K562 (cell line): ENCODE data around the gene GUCY1A2. TPM values are rescaled to one million over a fixed set of nuclear protein-coding genes. Genes with fewer than 3 reads are reported as not detected.

ENCODE experiments used
- ATAC-seq: fragments of 200-7000 bp; cut with Tn5 transposase; 3 replicates; pipeline ENCODE4 v1.9.1; 2020; ENCODE audit warnings: moderate library complexity
- BruUV-seq: library from RNA; stranded (reverse); fragments of 400-500 nt; replicated peaks from 2 replicates; lab custom pipeline; 2021; lab: Mats Ljungman, UMichigan
- CTCF ChIA-PET: fragments of 300-600 bp; formaldehyde crosslinking; extraction: SDS; loops from one replicate; lab custom pipeline; 2021; ENCODE audit warnings: low intra/inter-chr PET ratio; lab: Yijun Ruan, JAX
- POLR2A ChIA-PET: fragments of 300-600, 350-650 bp; sonication (Branson Sonifier 250); formaldehyde crosslinking; extraction: SDS; loops from one replicate; lab custom pipeline; 2021; ENCODE audit warnings: antibody characterized with exemption, inconsistent platforms; lab: Yijun Ruan, JAX
- DNase-seq, 4 experiments: peaks; one replicate each; pipeline versions ENCODE4 v3.0.0 to v3.0.0-alpha.2; 2011 to 2018; ENCODE audit warnings: low spot score in 3 of 4, mixed read lengths in 3 of 4; ENCODE audit errors: extremely low read depth in 1 of 4
- FAIRE-seq: peaks from 2 replicates; lab custom pipeline; 2011; peaks lifted over from hg19 to GRCh38; lab: Jason Lieb, UNC
- H2AFZ ChIP-seq: 2 replicates; pipeline ENCODE4 v1.6.0; 2011; ENCODE audit warnings: low read depth, low read length, control low read depth, inconsistent platforms
- H3K27ac ChIP-seq: fragments of 200-600 bp; 3 replicates; pipeline ENCODE4 v1.8.0; 2011; ENCODE audit warnings: low read depth, mild to moderate bottlenecking, control low read depth, inconsistent platforms, low read length, moderate library complexity, mixed read lengths; ENCODE audit errors: extremely low read depth
- H3K27me3 ChIP-seq, 2 experiments: fragments of 300-600 bp in 1 of 2; 2 replicates in 1 of 2; 3 replicates in 1 of 2; pipeline versions ENCODE4 v1.6.0 to v1.8.0; 2011; ENCODE audit warnings: inconsistent platforms in 2 of 2, low read length in 2 of 2, mild to moderate bottlenecking in 1 of 2, mixed read lengths in 1 of 2, moderate library complexity in 1 of 2; ENCODE audit not compliant: control insufficient read depth in 2 of 2, insufficient read depth in 2 of 2
- H3K36me3 ChIP-seq: fragments of 300-600 bp; 3 replicates; pipeline ENCODE4 v1.8.0; 2011; ENCODE audit warnings: mild to moderate bottlenecking, low read length, inconsistent platforms; ENCODE audit not compliant: control insufficient read depth, insufficient read depth
- H3K4me1 ChIP-seq, 2 experiments: fragments of 200-600 bp in 1 of 2; replicated peaks in 1 of 2; 2 replicates in 1 of 2; 3 replicates in 1 of 2; pipeline versions ENCODE4 v1.5.1 to v1.8.0; 2011; ENCODE audit warnings: inconsistent platforms in 2 of 2, low read length in 2 of 2, mild to moderate bottlenecking in 1 of 2, mixed read lengths in 1 of 2, moderate library complexity in 1 of 2; ENCODE audit not compliant: control insufficient read depth in 2 of 2, insufficient read depth in 2 of 2
- H3K4me2 ChIP-seq: 2 replicates; pipeline ENCODE4 v1.6.1; 2011; ENCODE audit warnings: low read length, control low read depth, inconsistent platforms, mixed read lengths; ENCODE audit not compliant: insufficient read depth
- H3K4me3 ChIP-seq: fragments of 200-600 bp; sonication (generic), shearing (Covaris generic); 2 replicates; pipeline ENCODE4 v1.5.1; 2016; ENCODE audit warnings: control low read depth, inconsistent platforms
- H3K79me2 ChIP-seq: fragments of 200-600 bp; 3 replicates; pipeline ENCODE4 v1.8.0; 2011; ENCODE audit warnings: low read length, inconsistent platforms; ENCODE audit not compliant: control insufficient read depth, insufficient read depth
- H3K9ac ChIP-seq, 2 experiments: 2 replicates each; pipeline versions ENCODE4 v1.6.0 to v1.6.1; 2011; ENCODE audit warnings: low read depth in 2 of 2, low read length in 2 of 2, control low read depth in 1 of 2, inconsistent platforms in 1 of 2, mild to moderate bottlenecking in 1 of 2, mixed read lengths in 1 of 2; ENCODE audit not compliant: insufficient read depth in 1 of 2
- H3K9me1 ChIP-seq: one replicate; pipeline ENCODE4 v1.6.0; 2011; ENCODE audit warnings: inconsistent platforms, mild to moderate bottlenecking, low read length, moderate library complexity; ENCODE audit not compliant: control insufficient read depth, insufficient read depth
- H3K9me3 ChIP-seq: replicated peaks from 2 replicates; pipeline ENCODE4 v1.5.1; 2011; ENCODE audit warnings: low read depth, low read length, inconsistent platforms; ENCODE audit not compliant: control insufficient read depth, insufficient read depth
- H4K20me1 ChIP-seq: replicated peaks from 2 replicates; pipeline ENCODE4 v1.6.1; 2011; ENCODE audit warnings: low read length, inconsistent platforms, mixed read lengths; ENCODE audit not compliant: control insufficient read depth, insufficient read depth
- BACH1 ChIP-seq: fragments of 200-800 bp; sonication (Bioruptor generic); IDR thresholded peaks from 2 replicates; pipeline ENCODE4 v1.6.1; 2016; ENCODE audit warnings: missing genetic modification characterization, missing compliant biosample characterization
- BCOR ChIP-seq: fragments of 450-650 bp; IDR thresholded peaks from 2 replicates; pipeline ENCODE4 v1.6.1; 2016
- PRMT5 ChIP-seq: sonication (generic); formaldehyde crosslinking; IDR thresholded peaks from 2 replicates; pipeline ENCODE4 v1.5.0; 2020; ENCODE audit warnings: missing genetic modification reagents
- RNF2 ChIP-seq: sonication (generic); IDR thresholded peaks from 2 replicates; pipeline ENCODE4 v1.6.1; 2016
- ZNF584 ChIP-seq: fragments of 200-800 bp; sonication (Bioruptor generic); IDR thresholded peaks from 2 replicates; pipeline ENCODE4 v1.6.1; 2016; ENCODE audit warnings: low read depth, mild to moderate bottlenecking, missing genetic modification characterization, missing compliant biosample characterization
- ZNF778 ChIP-seq: fragments of 450-650 bp; formaldehyde crosslinking; IDR thresholded peaks from 2 replicates; pipeline ENCODE4 v1.4.0; 2020; ENCODE audit warnings: mild to moderate bottlenecking, moderate library complexity
- WGBS: fragments of 100-300 bp; shearing (Covaris generic); methylation state at CpG from one replicate; pipeline ENCODE4 v1.1.6; 2016; ENCODE audit warnings: low coverage, mixed read lengths; ENCODE audit not compliant: insufficient coverage; ENCODE audit errors: missing lambda C conversion rate; 5-methylcytosine and 5-hydroxymethylcytosine counted together
- in situ Hi-C: fragments of 300-500 bp; cut with MboI; formaldehyde crosslinking; loops from 4 replicates; pipeline ENCODE4 v1.15.0; 2018; ENCODE audit warnings: inconsistent platforms, mixed read lengths
- intact Hi-C: fragments of 100-400 bp; cut with micrococcal nuclease; formaldehyde crosslinking; loops from 2 replicates; pipeline ENCODE4 v1.14.2; 2022
- polyA plus RNA-seq, 8 experiments: library from polyadenylated mRNA; depleted of rRNA in 4 of 8; stranded (reverse) in 5 of 8; unstranded in 3 of 8; fragments of >200 nt; fragmentation: Nextera tagmentation in 2 of 8; fragmentation: Illumina TruSeq in 1 of 8; extraction: Ambion mirVana in 2 of 8; extraction: Trizol in 1 of 8; gene quantifications; 2 replicates each; pipeline versions ENCODE4 v1.2.1 to v1.2.3, GENCODE V29; 2011 to 2014; ENCODE audit warnings: inconsistent platforms in 1 of 8, missing spikeins in 1 of 8
- total RNA-seq, 7 experiments: library from RNA; depleted of rRNA in 6 of 7; stranded (reverse); fragments of >200 nt in 6 of 7; fragmentation: Illumina TruSeq in 2 of 7; extraction: Trizol in 2 of 7; gene quantifications; 2 replicates each; pipeline versions ENCODE4 v1.2.1 to v1.2.3, GENCODE V29; 2011 to 2021; ENCODE audit warnings: low replicate concordance in 1 of 7
- TF ChIP-seq, protein P1 (sequence below): fragments of 450-650 bp; IDR thresholded peaks from 2 replicates; pipeline ENCODE4 v1.6.1; 2017; ENCODE audit warnings: antibody characterized with exemption, mild to moderate bottlenecking
- TF ChIP-seq, protein P2 (sequence below): fragments of 450-650 bp; IDR thresholded peaks from 2 replicates; pipeline ENCODE4 v1.6.1; 2016; ENCODE audit warnings: borderline replicate concordance
- TF ChIP-seq, protein P3 (sequence below): sonication (generic); IDR thresholded peaks from 2 replicates; pipeline ENCODE4 v1.6.1; 2016
- TF ChIP-seq, protein P4 (sequence below): fragments of 250-450 bp; sonication (Bioruptor Pico); IDR thresholded peaks from 2 replicates; pipeline ENCODE4 v1.5.0; 2020; ENCODE audit warnings: mild to moderate bottlenecking, borderline replicate concordance

GUCY1A2 gene
- total and polyA plus RNA-seq, 9 of the 15 experiments (the other 6 are each of a cell fraction or from before 2014, with no cell fraction given) = under 0.01 to 0.04 TPM; not detected in 7

GRCh38 chr11:107014871-107015270 lies 3.4 kb downstream of the GUCY1A2 start (continued):
- TF ChIP-seq, protein P1, sequence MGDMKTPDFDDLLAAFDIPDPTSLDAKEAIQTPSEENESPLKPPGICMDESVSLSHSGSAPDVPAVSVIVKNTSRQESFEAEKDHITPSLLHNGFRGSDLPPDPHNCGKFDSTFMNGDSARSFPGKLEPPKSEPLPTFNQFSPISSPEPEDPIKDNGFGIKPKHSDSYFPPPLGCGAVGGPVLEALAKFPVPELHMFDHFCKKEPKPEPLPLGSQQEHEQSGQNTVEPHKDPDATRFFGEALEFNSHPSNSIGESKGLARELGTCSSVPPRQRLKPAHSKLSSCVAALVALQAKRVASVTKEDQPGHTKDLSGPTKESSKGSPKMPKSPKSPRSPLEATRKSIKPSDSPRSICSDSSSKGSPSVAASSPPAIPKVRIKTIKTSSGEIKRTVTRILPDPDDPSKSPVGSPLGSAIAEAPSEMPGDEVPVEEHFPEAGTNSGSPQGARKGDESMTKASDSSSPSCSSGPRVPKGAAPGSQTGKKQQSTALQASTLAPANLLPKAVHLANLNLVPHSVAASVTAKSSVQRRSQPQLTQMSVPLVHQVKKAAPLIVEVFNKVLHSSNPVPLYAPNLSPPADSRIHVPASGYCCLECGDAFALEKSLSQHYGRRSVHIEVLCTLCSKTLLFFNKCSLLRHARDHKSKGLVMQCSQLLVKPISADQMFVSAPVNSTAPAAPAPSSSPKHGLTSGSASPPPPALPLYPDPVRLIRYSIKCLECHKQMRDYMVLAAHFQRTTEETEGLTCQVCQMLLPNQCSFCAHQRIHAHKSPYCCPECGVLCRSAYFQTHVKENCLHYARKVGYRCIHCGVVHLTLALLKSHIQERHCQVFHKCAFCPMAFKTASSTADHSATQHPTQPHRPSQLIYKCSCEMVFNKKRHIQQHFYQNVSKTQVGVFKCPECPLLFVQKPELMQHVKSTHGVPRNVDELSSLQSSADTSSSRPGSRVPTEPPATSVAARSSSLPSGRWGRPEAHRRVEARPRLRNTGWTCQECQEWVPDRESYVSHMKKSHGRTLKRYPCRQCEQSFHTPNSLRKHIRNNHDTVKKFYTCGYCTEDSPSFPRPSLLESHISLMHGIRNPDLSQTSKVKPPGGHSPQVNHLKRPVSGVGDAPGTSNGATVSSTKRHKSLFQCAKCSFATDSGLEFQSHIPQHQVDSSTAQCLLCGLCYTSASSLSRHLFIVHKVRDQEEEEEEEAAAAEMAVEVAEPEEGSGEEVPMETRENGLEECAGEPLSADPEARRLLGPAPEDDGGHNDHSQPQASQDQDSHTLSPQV = no peak

DNA sequence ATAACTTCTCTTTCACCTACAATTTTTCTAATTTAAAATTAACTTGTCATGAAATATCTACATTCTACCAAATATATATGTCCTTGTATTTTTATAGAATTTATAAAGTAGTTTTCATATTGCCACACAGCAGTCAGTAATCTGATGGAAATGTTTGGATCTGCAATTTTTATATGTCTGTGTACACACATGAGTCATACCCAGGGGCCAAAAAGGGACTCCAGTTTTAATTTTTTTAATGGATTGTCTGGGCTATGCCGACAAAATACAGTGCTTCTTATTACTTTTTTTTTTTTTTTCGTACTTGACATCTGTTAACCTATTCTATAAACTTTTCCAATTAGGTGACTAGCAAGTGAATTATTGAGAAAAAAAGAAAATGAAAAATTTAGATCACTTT lies 6.3 kb downstream of the GUCY1A2 start:
- H3K4me2 ChIP-seq = no peak overlapping the region
- H3K36me3 ChIP-seq = no peaks in the 10 kb centered on the region
- CTCF ChIA-PET = no interaction called here
- FAIRE-seq = no peak
- POLR2A ChIA-PET = no interaction called here
- in situ Hi-C loops = no loop called here
- no peak overlapping the region for H3K4me3 ChIP-seq
- WGBS = 13% methylated on average over 2 of the region's 2 CpGs
- no TSS peak for BruUV-seq
- no peak for ATAC-seq
- DNase-seq = no peak
- intact Hi-C loops = no loop called here
- H3K27ac ChIP-seq = no peak overlapping the region
- no peak overlapping the region for H3K9ac ChIP-seq
- H4K20me1 ChIP-seq = no peaks in the 10 kb centered on the region
- no peaks in the 10 kb centered on the region for H3K4me1 ChIP-seq
- H3K9me1 ChIP-seq = no peaks in the 10 kb centered on the region
- no peak overlapping the region for H2AFZ ChIP-seq
- H3K9me3 ChIP-seq = no peaks in the 10 kb centered on the region
- H3K27me3 ChIP-seq = no peaks in the 10 kb centered on the region
- H3K79me2 ChIP-seq = no peaks in the 10 kb centered on the region
- TF ChIP-seq, protein P2, sequence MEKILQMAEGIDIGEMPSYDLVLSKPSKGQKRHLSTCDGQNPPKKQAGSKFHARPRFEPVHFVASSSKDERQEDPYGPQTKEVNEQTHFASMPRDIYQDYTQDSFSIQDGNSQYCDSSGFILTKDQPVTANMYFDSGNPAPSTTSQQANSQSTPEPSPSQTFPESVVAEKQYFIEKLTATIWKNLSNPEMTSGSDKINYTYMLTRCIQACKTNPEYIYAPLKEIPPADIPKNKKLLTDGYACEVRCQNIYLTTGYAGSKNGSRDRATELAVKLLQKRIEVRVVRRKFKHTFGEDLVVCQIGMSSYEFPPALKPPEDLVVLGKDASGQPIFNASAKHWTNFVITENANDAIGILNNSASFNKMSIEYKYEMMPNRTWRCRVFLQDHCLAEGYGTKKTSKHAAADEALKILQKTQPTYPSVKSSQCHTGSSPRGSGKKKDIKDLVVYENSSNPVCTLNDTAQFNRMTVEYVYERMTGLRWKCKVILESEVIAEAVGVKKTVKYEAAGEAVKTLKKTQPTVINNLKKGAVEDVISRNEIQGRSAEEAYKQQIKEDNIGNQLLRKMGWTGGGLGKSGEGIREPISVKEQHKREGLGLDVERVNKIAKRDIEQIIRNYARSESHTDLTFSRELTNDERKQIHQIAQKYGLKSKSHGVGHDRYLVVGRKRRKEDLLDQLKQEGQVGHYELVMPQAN = no peak
- no peak for TF ChIP-seq ZNF778 (CRISPR knock-in tag)
- TF ChIP-seq, protein P3, sequence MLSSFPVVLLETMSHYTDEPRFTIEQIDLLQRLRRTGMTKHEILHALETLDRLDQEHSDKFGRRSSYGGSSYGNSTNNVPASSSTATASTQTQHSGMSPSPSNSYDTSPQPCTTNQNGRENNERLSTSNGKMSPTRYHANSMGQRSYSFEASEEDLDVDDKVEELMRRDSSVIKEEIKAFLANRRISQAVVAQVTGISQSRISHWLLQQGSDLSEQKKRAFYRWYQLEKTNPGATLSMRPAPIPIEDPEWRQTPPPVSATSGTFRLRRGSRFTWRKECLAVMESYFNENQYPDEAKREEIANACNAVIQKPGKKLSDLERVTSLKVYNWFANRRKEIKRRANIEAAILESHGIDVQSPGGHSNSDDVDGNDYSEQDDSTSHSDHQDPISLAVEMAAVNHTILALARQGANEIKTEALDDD = no peak
- TF ChIP-seq, protein P4, sequence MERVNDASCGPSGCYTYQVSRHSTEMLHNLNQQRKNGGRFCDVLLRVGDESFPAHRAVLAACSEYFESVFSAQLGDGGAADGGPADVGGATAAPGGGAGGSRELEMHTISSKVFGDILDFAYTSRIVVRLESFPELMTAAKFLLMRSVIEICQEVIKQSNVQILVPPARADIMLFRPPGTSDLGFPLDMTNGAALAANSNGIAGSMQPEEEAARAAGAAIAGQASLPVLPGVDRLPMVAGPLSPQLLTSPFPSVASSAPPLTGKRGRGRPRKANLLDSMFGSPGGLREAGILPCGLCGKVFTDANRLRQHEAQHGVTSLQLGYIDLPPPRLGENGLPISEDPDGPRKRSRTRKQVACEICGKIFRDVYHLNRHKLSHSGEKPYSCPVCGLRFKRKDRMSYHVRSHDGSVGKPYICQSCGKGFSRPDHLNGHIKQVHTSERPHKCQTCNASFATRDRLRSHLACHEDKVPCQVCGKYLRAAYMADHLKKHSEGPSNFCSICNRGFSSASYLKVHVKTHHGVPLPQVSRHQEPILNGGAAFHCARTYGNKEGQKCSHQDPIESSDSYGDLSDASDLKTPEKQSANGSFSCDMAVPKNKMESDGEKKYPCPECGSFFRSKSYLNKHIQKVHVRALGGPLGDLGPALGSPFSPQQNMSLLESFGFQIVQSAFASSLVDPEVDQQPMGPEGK = no peak
- TF ChIP-seq BCOR = no peak
- TF ChIP-seq RNF2 = no peak
- TF ChIP-seq PRMT5 (CRISPR knock-in tag) = no peak
- TF ChIP-seq ZNF584 (CRISPR knock-in tag) = no peak
- no peak for TF ChIP-seq BACH1 (tag)
